Activated naive CD4-positive, alpha-beta T cell treated with anti-CD3 and anti-CD28 coated beads, Interleukin-2, amount 50 U/mL, for 24 hours (primary cell): ENCODE results near the gene SSU72.

Experiments used
- H3K27ac Mint-ChIP-seq: one replicate; pipeline ENCODE4 v1.8.0; 2021; ENCODE audit warnings: mild to moderate bottlenecking, mixed read lengths
- H3K27me3 Mint-ChIP-seq: one replicate; pipeline ENCODE4 v1.8.0; 2021; ENCODE audit warnings: mixed read lengths
- H3K36me3 Mint-ChIP-seq: one replicate; pipeline ENCODE4 v1.8.0; 2021; ENCODE audit warnings: mixed read lengths
- H3K4me1 Mint-ChIP-seq: one replicate; pipeline ENCODE4 v1.8.0; 2021; ENCODE audit warnings: mixed read lengths
- H3K4me3 Mint-ChIP-seq: one replicate; pipeline ENCODE4 v1.8.0; 2021; ENCODE audit warnings: mild to moderate bottlenecking, mixed read lengths
- H3K9me3 Mint-ChIP-seq: one replicate; pipeline ENCODE4 v1.8.0; 2021; ENCODE audit warnings: mixed read lengths

SSU72 gene

GRCh38 chr1:1615256-1616044, 40.8 kb upstream of the SSU72 start, which contains the start of gene MIB2:
Gene MIB2, plus strand, starts transcription at chr1:1615500. Its CDS starts 7,953 bp downstream, at chr1:1623453.
- H3K4me1 Mint-ChIP-seq, result peaks cover 32% of the 10 kb centered on the region
- peak within 1 kb of the TSS; percentile 97 for H3K4me3 Mint-ChIP-seq
- no peaks in the 10 kb centered on the region for H3K27me3 Mint-ChIP-seq
- H3K36me3 Mint-ChIP-seq, result no peaks in the 10 kb centered on the region
- H3K9me3 Mint-ChIP-seq, result no peaks in the 10 kb centered on the region
- H3K27ac Mint-ChIP-seq, result peak within 1 kb of the TSS; percentile 99

- Mint-ChIP-seq H3K4me3 (peak overlapping the region; percentile 97), H3K27ac (peak overlapping the region; percentile 99), H3K9me3 (no peaks in the 10 kb centered on the region), H3K4me1 (peaks cover 32% of the 10 kb centered on the region), H3K36me3 (no peaks in the 10 kb centered on the region), H3K27me3 (no peaks in the 10 kb centered on the region)
Measured at GRCh38 chr1:1614954-1615255, 40.2 kb upstream of the SSU72 start.

- Mint-ChIP-seq H3K27ac (peak overlapping the region; percentile 99), H3K9me3 (no peaks in the 10 kb centered on the region), H3K36me3 (no peaks in the 10 kb centered on the region), H3K4me3 (peak overlapping the region; percentile 97), H3K4me1 (peaks cover 32% of the 10 kb centered on the region), H3K27me3 (no peaks in the 10 kb centered on the region)
Measured at GRCh38 chr1:1614204-1614953, 39.7 kb upstream of the SSU72 start.

GRCh38 chr1:1613509-1614082, 38.9 kb upstream of the SSU72 start:
- H3K4me1 Mint-ChIP-seq, result peaks cover 32% of the 10 kb centered on the region
- H3K4me3 Mint-ChIP-seq, result peak overlapping the region; percentile 97

GRCh38 chr1:1612104-1612400, 37.4 kb upstream of the SSU72 start:
- H3K4me1 Mint-ChIP-seq, result peaks cover 28% of the 10 kb centered on the region
- no peak overlapping the region for H3K4me3 Mint-ChIP-seq

More at GRCh38 chr1:1613509-1614082, 38.9 kb upstream of the SSU72 start:
- no peaks in the 10 kb centered on the region for H3K27me3 Mint-ChIP-seq
- peak overlapping the region; percentile 83 for H3K27ac Mint-ChIP-seq
- H3K9me3 Mint-ChIP-seq, result no peaks in the 10 kb centered on the region
- no peaks in the 10 kb centered on the region for H3K36me3 Mint-ChIP-seq

GRCh38 chr1:1610796-1611195, 36.1 kb upstream of the SSU72 start:
- H3K36me3 Mint-ChIP-seq, result no peaks in the 10 kb centered on the region
- H3K9me3 Mint-ChIP-seq, result no peaks in the 10 kb centered on the region
- peaks cover 27% of the 10 kb centered on the region for H3K4me1 Mint-ChIP-seq
- H3K27ac Mint-ChIP-seq, result no peak overlapping the region
- H3K4me3 Mint-ChIP-seq, result no peak overlapping the region
- H3K27me3 Mint-ChIP-seq, result no peaks in the 10 kb centered on the region

More at GRCh38 chr1:1612104-1612400, 37.4 kb upstream of the SSU72 start:
- Mint-ChIP-seq H3K27ac (peak overlapping the region; percentile 57), H3K27me3 (no peaks in the 10 kb centered on the region), H3K9me3 (no peaks in the 10 kb centered on the region), H3K36me3 (no peaks in the 10 kb centered on the region)

- no peaks in the 10 kb centered on the region for H3K9me3 Mint-ChIP-seq
- peaks cover 27% of the 10 kb centered on the region for H3K4me1 Mint-ChIP-seq
- H3K27me3 Mint-ChIP-seq, result no peaks in the 10 kb centered on the region
- H3K36me3 Mint-ChIP-seq, result no peaks in the 10 kb centered on the region
- no peak overlapping the region for H3K4me3 Mint-ChIP-seq
- no peak overlapping the region for H3K27ac Mint-ChIP-seq
Measured at GRCh38 chr1:1609822-1610485, 35.3 kb upstream of the SSU72 start.

GRCh38 chr1:1606232-1606631, 31.6 kb upstream of the SSU72 start:
- H3K36me3 Mint-ChIP-seq, result no peaks in the 10 kb centered on the region
- no peak overlapping the region for H3K4me3 Mint-ChIP-seq
- peaks cover 8% of the 10 kb centered on the region for H3K4me1 Mint-ChIP-seq
- H3K27me3 Mint-ChIP-seq, result no peaks in the 10 kb centered on the region
- H3K27ac Mint-ChIP-seq, result no peak overlapping the region
- H3K9me3 Mint-ChIP-seq, result no peaks in the 10 kb centered on the region

GRCh38 chr1:1605724-1606123, 31.1 kb upstream of the SSU72 start:
- Mint-ChIP-seq H3K4me3 (no peak overlapping the region), H3K27me3 (no peaks in the 10 kb centered on the region), H3K4me1 (peaks cover 8% of the 10 kb centered on the region), H3K27ac (no peak overlapping the region), H3K9me3 (no peaks in the 10 kb centered on the region), H3K36me3 (no peaks in the 10 kb centered on the region)

- no peaks in the 10 kb centered on the region for H3K9me3 Mint-ChIP-seq
- no peak overlapping the region for H3K4me3 Mint-ChIP-seq
- no peaks in the 10 kb centered on the region for H3K27me3 Mint-ChIP-seq
- H3K36me3 Mint-ChIP-seq, result no peaks in the 10 kb centered on the region
- H3K4me1 Mint-ChIP-seq, result peaks cover 8% of the 10 kb centered on the region
- H3K27ac Mint-ChIP-seq, result no peak overlapping the region
Measured at GRCh38 chr1:1605034-1605591, 30.4 kb upstream of the SSU72 start.

- H3K36me3 Mint-ChIP-seq, result no peaks in the 10 kb centered on the region
- H3K27me3 Mint-ChIP-seq, result no peaks in the 10 kb centered on the region
- H3K9me3 Mint-ChIP-seq, result no peaks in the 10 kb centered on the region
- H3K4me1 Mint-ChIP-seq, result peaks cover 8% of the 10 kb centered on the region
- no peak overlapping the region for H3K4me3 Mint-ChIP-seq
- H3K27ac Mint-ChIP-seq, result no peak overlapping the region
Measured at GRCh38 chr1:1604374-1605033, 29.8 kb upstream of the SSU72 start.

GRCh38 chr1:1603671-1604373, 29.2 kb upstream of the SSU72 start:
- H3K27ac Mint-ChIP-seq, result no peak overlapping the region
- H3K36me3 Mint-ChIP-seq, result no peaks in the 10 kb centered on the region
- no peaks in the 10 kb centered on the region for H3K27me3 Mint-ChIP-seq
- H3K4me3 Mint-ChIP-seq, result no peak overlapping the region
- no peaks in the 10 kb centered on the region for H3K9me3 Mint-ChIP-seq
- H3K4me1 Mint-ChIP-seq, result peaks cover 11% of the 10 kb centered on the region

- H3K27ac Mint-ChIP-seq, result peak overlapping the region; percentile 80
- peaks cover 14% of the 10 kb centered on the region for H3K4me1 Mint-ChIP-seq
- H3K4me3 Mint-ChIP-seq, result no peak overlapping the region
- H3K9me3 Mint-ChIP-seq, result no peaks in the 10 kb centered on the region
- H3K27me3 Mint-ChIP-seq, result no peaks in the 10 kb centered on the region
- H3K36me3 Mint-ChIP-seq, result no peaks in the 10 kb centered on the region
Measured at GRCh38 chr1:1602968-1603506, 28.4 kb upstream of the SSU72 start.

- H3K27ac Mint-ChIP-seq, result peak overlapping the region; percentile 80
- no peaks in the 10 kb centered on the region for H3K36me3 Mint-ChIP-seq
- no peaks in the 10 kb centered on the region for H3K9me3 Mint-ChIP-seq
- no peaks in the 10 kb centered on the region for H3K27me3 Mint-ChIP-seq
- peaks cover 18% of the 10 kb centered on the region for H3K4me1 Mint-ChIP-seq
- no peak overlapping the region for H3K4me3 Mint-ChIP-seq
Measured at GRCh38 chr1:1602304-1602967, 27.8 kb upstream of the SSU72 start.
